ENCODE data around the gene FER1L5.

DNA sequence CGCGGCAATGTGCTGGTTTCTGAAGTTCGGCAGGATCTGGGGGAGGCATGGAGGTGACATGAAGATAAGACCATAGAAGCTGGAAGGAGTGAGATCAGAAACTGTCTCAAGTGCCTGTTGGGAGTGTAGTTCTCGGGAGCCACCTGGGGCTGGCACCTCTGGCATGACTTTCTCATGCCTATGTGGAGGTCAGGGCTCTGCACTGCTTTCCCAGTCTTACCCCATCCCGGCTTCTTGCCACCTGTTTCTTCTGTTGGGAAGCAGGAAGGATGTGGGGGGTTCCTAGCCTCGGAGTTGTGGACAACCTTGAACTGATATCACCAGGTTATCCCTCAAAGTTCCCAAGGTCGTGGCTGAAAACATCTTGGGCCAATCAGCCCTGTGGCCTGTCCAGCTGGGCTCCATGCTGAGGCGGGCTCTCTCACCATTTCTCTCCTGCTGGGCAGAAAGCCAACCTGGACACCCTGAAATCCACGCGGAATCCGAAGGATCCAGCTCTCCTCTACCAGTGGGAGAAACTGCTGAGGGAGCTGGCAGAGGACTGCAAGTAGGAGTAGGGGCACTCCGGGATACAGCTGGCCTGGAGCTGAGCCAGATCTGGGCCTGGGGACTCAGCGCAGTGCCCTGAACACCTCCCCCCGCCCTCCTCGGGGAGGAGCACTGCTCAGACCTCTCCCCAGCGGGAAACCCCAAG lies 42.5 kb downstream of the FER1L5 start:
- TF ChIP-seq CTCF (IDR thresholded peaks at IDR 0.05; ENCODE audit: extremely low read depth in 1 of 2, insufficient read depth in 1 of 2, low read depth in 1 of 2, low read length in 2 of 2): no peak
- TF ChIP-seq POLR2A (IDR thresholded peaks at IDR 0.05; ENCODE audit: low read depth, low read length): no peak
- TF ChIP-seq EZH2 (IDR thresholded peaks at IDR 0.05; ENCODE audit: borderline replicate concordance, low read depth, low read length, severe bottlenecking): no peak
- TF ChIP-seq MYC (IDR thresholded peaks at IDR 0.05; ENCODE audit: low read depth, low read length): no peak
- TF ChIP-seq, protein P1, sequence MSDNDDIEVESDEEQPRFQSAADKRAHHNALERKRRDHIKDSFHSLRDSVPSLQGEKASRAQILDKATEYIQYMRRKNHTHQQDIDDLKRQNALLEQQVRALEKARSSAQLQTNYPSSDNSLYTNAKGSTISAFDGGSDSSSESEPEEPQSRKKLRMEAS (IDR thresholded peaks at IDR 0.05; ENCODE audit: insufficient read depth, insufficient read length): no peak

All from endothelial cell of umbilical vein (primary cell).